Caki2 (cell line): ENCODE results near the gene CDH20. TPM values are rescaled to one million over a fixed set of nuclear protein-coding genes. Genes with fewer than 3 reads are reported as not detected.
A peak's percentile ranks its signal among the peaks of the same experiment; 100 is the strongest.

Source experiments
- DNase-seq: peaks from one replicate; pipeline ENCODE4 v3.0.0-alpha.2; 2015; ENCODE audit warnings: low read depth
- in situ Hi-C: cut with HindIII; loops from 2 replicates; pipeline ENCODE4 v1.10.0; 2016; ENCODE audit warnings: low sequenced_read_pairs, low pct_unique_long_range_greater_than_20kb, mixed read lengths
- total RNA-seq: library from RNA; depleted of rRNA; stranded (reverse); fragments of >200 nt; shearing (Covaris generic); gene quantifications from 2 replicates; pipeline ENCODE4 v1.2.3, GENCODE V29; 2014; ENCODE audit warnings: low replicate concordance

CDH20 gene
- total RNA-seq, 1 experiment from 2014 or later, result not detected

DNA sequence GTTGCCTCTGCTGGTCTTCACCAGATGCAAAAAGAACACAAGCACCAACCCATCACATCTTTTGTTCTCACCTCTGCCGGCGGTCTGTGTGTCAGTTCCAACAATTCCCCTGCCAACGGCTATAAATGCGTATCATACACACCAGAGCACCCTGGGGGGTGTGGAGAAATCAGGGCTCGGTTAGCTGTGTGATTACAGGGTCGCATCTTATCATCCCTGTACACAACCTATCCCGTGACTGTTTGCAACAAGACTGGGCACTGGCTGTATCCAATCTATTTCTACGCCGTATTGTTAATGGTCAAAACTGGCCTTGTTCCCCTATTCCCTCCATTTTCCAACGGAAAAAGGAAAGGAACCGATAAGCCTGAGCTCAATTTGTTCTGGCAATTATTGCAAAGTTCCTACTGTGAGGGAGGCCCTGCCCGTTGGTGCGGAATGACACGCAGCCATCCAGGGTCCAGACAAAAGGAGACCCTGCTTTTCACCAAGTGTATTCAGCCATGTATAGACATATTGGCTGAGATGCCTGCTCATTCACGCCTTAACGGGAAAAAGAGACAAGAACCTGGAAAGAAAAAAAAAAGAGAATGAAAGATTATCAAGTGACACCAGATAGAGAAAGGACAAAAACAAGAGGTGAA lies 136.9 kb downstream of the CDH20 start:
- in situ Hi-C loops, result no loop called here
- no peak for DNase-seq

DNA sequence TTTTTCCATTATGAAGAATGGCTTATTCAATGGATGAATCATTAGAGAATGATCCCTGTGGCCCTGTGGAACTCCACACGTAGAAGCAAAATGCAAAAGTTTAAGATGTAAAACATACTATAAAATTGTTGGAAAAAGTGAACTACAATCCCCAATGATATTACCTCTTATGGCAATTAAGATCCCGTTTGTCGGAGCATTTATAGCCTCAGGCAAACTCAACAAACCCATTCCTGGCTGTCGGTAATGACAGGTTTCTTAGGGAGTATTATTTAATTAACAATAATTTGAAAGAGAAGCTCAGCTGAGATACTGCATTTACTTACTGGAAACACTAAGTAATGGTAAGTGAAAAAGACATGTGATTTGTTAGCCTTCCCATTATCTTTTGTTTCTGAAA lies 138.3 kb downstream of the CDH20 start:
- in situ Hi-C loops, result no loop called here

DNA sequence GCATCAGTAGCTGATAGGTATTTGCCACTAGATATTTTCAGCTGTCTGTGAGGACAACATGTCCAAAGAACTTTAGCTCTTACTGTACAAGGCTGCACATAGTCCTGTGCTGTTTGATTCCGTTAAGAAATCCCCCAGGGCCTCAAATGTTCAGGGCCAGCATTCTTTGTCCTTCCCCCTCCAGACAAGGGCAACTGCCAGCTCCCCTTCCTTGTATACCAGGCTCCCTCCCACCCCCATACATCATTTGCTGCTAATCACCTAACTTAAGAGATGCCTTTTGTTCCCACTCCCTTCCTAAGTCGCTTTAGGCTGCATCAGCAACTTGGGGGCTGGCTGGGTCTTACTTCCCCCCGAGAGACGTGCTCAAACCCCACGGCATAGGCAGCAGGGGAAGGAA lies 138.7 kb downstream of the CDH20 start:
- no peak for DNase-seq
- in situ Hi-C loops, result no loop called here

More for the DNA sequence above, 138.3 kb downstream of the CDH20 start:
- DNase-seq, result no peak

DNA sequence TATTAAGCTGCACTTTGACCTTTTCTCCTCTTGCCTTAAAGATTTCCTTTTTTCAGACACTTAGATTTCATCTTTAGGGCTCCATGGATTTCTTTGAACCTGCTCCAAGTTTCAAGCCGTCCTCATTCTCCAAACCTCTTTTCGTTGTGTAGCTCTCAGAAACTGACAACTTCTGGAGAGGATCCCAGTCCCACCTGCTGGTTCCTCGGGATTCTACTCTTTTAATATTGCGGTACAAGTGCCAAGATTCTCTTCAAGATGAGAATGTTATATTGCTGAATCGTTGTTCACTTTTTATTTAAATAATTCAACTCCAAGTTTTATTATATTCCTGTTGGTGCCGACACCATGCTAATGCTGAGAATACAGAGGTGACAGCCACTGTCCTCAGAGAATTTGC lies 141.1 kb downstream of the CDH20 start:
- in situ Hi-C loops, result no loop called here
- DNase-seq, result no peak

DNA sequence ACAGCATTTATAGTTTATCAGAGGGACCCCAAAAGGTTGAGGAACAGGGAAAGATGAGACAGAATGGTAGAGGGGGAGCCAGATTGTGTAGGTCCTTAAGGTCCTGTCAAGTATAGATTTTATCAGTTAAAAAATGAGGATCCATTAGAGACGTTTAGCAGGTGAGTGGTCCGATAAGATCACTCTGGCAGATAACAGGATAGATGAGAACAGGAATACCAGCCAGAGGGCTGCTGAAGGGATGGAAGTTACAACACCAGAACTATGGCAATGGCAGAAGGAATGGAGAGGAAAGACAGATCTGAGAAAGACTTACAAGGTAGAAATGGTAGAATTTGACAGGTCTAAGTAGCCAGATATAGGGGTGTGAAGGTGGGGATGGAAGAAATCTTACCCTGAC lies 141.7 kb downstream of the CDH20 start:
- in situ Hi-C loops, result no loop called here
- no peak for DNase-seq

DNA sequence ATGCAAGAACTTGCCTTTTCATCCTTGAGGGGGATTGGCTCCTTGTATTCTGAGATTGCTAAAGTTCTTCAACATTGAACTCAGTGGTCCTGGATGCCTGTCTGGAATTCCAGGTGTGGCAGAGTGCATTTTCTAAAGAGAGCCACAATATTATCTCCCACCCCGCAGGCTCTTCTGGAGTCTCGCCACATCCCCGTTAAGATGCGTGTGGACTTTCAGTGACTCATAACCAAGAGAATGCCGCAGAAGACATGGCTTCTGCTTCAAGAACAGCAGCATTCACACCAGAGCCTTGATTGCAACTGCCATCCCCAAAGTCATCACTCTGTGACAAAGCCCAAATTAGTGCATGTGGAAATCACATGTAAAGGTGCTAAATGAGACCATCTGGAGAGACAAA lies 142.7 kb downstream of the CDH20 start:
- no peak for DNase-seq
- in situ Hi-C loops, result no loop called here

DNA sequence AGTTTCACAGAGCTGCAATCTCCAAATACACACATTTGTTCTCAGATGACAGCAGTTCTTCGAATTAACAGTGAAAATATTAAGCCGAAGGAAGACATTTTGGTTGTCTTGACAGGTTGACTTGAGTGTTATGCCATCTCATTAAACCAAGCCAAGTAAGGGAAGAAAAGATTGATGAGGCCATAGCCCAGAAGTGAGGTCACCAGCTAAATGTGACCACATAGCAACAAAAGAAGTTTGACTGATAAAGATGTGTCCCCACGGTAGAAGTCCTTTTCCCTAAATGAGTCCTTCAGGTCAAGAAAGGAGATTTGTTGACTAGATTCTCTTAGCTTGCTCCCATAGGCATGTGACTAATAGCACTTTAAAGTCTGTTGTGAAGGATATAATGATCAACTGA lies 156.1 kb downstream of the CDH20 start:
- in situ Hi-C loops, result no loop called here
- no peak for DNase-seq

DNA sequence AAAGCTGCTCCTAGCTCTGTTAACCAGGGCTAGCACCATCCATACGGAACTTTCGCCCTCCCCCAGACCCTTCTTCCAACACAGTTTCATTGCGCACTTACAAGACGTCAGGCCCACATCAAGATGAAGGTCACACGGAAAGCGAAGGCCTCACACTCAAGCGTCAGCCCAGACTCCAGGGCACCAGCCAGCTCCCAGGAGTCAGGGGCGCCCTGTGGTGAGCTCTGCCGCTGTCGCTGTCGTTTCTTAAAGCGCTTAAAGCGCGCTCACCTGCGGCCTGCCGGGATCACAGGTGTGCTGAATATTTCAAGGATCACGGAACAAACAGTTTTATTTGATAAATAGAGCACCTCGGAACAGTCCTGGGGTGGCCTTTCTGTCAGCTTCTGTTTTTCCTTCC lies 163.1 kb downstream of the CDH20 start:
- DNase-seq, result no peak
- in situ Hi-C loops, result no loop called here

DNA sequence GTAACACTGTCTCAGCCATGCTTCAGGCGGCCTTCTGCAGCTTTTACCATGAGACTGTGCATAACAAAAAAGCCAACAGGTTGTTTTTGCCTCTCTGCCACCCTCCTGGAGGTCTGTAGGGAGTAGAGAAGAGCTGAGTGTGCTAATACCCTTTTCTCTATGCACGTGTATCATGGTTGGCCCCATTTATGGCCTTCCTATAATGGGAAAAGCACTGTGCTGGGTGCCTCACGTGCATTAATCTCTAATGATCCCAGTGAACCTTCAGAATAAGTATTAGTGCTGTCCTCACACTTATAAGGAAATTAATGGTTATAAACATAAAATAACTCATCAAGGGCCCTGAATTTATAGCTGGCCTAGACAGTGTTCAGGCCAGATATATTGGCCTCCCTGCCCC lies 164.2 kb downstream of the CDH20 start:
- no peak for DNase-seq
- in situ Hi-C loops, result no loop called here

DNA sequence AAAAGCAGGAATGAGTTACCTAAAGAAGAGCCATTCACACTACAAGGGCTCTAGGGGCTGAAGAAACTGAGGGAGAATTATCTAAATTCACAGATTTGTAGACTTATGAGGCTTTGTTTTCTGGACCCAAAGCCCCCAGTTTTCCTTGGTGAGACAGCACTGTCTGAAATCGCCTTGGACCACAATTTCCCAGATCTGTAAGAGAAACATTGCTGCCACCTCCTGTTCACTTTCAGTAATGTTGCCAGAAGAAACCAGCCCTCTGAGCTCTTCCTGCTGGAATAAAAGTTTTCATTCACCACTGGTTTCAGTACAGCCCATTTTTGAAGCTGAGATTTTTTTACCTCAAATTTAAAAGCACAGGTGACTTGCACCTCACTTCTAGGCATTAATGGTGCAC lies 169.2 kb downstream of the CDH20 start:
- in situ Hi-C loops, result no loop called here
- peak; percentile 4 for DNase-seq

DNA sequence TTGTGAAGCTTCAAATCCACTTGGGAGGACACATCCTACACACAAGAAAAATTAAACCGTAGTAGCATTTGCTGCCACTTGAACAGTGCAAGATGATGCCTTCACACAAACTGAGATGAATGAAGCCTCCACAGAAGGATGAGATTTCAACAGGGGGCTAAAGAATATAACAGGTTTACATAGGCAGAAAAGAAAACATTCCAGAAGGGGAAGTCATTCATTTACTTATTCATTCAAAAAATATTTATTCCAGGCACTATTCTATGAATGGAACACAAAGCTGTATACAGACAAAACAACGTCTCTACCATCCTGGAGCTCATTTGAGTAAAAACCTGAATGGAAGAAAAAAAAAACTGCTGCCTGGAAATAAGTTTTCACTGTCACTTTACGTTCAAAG lies 170.5 kb downstream of the CDH20 start:
- in situ Hi-C loops, result no loop called here

DNA sequence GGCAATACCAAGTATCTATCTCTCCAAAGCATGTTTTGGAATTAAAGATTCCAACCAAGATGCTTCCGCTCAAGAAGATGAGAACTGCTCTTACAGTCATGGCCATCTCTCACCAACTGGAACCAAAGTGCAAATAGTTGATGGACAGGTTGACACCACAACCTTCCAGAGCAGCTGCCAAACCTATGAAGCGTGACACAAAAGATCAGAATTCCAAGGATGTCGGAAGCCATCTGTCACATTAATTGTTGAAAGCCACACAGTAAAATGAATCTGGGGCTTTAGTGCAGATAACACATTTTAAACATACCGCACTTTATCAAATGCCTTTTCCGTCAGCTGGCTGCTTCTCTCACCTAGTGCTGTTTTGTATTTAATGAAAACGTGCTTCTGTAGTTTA lies 195.7 kb downstream of the CDH20 start:
- in situ Hi-C loops, result no loop called here
- DNase-seq, result peak; percentile 26

More for the DNA sequence above, 170.5 kb downstream of the CDH20 start:
- no peak for DNase-seq

DNA sequence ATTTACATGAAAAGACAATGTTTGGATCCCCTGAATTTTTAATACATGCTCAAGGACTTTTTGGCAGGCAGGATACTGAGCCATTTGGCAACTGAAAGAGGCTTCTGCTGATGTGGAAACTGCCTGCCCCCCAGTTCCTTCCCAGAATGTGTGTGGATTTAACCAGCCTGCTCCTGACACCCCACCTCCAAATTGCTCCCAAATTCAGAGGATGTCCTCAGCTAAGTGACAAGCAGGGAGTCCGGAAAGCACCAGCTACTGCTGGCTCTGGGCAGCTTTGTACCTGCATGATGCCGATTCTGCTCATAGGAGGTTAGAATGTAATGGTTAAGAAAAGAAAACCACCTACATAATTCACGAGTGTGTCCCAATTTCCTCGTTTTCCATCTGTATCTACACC lies 197.5 kb downstream of the CDH20 start:
- in situ Hi-C loops, result no loop called here
- no peak for DNase-seq

DNA sequence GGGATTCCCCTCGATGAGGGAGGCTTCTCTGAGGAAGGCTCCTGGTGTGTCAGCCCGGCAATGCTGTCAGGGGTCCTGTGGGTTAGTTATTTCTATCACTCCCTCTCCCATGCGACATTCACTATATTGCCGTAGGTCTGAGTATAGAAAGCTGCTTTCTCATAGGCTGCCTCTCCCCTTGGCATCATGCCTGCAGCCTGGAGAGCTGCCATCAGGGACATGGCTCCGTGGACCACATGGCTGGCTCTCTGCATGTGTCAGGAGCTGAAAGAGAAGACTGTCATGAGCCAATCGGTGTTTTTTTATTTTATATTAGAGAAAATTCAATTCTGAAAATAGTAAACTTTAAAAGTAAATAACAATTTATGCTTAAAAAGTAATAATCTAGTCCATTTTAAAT lies 198.0 kb downstream of the CDH20 start:
- DNase-seq, result no peak
- in situ Hi-C loops, result no loop called here

DNA sequence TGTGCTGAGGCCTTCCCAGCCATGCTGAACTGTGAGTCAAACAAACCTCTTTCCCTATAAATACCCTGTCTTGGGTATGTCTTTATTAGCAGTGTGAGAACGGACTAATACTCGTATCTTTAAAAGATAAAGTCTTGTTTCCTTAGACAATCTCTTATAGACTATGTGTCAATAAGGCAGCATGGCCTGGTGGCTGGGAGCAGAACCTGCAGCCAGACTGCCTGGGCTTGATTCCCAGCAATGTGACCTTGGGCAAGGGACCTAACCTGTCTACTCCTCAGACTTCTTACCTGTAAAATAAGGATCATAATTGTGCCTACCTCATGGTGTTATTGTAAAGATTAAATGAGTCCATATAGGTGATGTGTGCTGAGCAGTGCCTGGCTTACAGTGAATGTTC lies 198.7 kb downstream of the CDH20 start:
- in situ Hi-C loops, result no loop called here
- DNase-seq, result no peak

DNA sequence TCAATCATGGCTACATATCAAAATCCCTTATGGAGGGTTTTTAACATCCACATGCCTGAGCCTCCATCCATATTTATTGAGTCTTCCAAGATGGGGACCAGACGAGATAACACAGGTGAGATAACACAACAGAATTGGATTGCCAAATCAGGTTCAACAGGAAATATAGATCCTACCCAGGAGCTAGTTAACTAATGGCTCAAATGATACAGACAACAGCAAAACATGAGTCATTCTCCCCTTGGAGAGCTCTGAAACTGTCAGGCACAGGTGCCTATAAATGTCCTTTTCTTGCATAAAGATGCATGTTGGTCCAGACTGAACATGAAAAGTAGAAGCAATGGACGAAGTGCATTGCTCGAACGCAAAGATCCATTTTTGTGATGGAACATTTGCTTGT lies 202.2 kb downstream of the CDH20 start:
- DNase-seq, result no peak
- in situ Hi-C loops, result no loop called here

DNA sequence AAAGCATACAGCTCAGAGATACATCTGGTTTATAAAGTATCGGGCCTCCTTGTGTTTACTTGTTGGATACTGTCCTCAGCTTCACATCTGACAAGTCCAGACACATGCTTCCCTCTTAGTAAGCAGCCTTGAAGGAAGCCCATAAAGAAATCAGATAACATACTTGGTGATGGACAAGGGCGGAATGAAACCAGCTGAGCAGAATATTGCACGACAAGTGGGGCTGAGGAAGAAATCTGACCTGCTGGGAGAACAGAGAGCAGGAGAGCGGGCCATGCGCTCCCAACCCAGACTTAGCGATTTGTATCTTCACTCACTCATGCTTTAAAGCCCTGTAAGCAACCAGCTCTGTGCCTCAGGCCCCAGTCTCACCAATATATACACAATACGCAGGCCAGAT lies 208.4 kb downstream of the CDH20 start:
- DNase-seq, result no peak
- in situ Hi-C loops, result no loop called here

DNA sequence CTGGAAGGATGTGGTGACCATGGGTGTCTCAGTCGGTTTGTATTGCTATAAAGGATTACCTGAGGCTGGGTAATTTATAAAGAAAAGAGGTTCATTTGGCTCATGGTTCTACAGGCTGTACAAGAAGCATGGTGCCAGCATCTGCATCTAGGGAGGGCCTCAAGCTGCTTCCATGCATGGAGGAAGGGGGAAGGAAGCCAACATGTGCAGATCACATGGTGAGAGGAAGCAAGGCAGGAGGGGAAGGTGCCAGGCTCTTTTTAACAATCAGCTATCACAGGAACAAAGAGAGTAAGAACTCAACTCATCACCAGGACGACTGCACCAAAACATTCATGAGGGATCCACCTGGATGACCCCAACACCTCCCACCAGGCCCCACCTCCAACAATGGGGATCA lies 209.4 kb downstream of the CDH20 start:
- DNase-seq, result no peak
- in situ Hi-C loops, result no loop called here

DNA sequence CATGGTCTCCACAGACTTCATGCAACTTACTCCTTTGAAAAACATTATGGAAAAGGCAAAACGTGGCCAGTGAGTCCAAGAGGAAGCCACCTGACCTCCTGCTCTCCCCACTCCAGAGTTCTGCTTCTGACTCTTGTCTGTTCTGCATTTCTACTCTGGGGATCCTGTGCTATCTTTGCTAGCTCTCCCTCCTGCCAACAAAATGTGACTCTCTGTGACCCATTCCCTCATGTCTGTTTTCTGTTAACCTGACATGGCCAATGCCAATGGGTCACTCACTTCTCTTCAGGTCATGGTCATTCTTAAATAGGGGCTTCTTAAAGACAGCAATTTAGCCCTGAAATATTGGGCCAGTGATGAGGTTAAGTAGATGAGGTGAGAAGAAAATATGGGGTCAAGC lies 210.3 kb downstream of the CDH20 start:
- DNase-seq, result no peak
- in situ Hi-C loops, result no loop called here

DNA sequence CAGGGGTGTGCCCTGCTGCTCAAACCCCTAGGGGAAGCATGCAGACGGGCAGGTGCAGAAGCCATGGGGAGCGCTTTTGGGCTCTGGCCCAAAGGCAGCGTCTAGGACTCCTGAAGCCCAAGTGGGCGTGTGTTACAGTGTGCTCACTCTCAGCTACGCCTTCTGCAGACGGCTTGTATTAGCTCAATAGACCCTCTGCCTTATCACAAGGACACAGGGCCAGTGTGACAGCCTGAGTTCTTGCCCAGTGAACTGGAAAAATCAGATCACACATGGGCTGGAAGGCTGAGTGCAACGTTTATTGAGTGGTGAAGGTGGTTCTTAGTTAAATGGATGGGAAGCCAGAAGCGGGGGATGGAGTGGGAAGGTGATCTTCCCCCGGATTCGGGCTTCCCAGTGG lies 210.9 kb downstream of the CDH20 start:
- no peak for DNase-seq
- in situ Hi-C loops, result no loop called here
